GM23338 (cell line): ENCODE data around the gene CERS5. TPM values are rescaled to one million over a fixed set of nuclear protein-coding genes. Genes with fewer than 3 reads are reported as not detected.

ENCODE experiments used
- ATAC-seq: fragments of 200-7000 bp; cut with Tn5 transposase; 3 replicates; pipeline ENCODE4 v1.9.1; 2020
- DNase-seq: peaks from one replicate; pipeline ENCODE4 v3.0.0-alpha.2; 2015; ENCODE audit warnings: low spot score
- H2AFZ ChIP-seq: fragments of 200-600 bp; sonication (generic); 2 replicates; pipeline ENCODE4 v1.8.0; 2016; ENCODE audit warnings: antibody characterized with exemption, mild to moderate bottlenecking, moderate library complexity
- H3F3A ChIP-seq: fragments of 200-600 bp; sonication (generic); replicated peaks from 2 replicates; pipeline ENCODE4 v1.8.0; 2017; ENCODE audit warnings: antibody characterized with exemption, mixed run types, low read depth
- H3K27ac ChIP-seq: fragments of 200-600 bp; sonication (generic); 2 replicates; pipeline ENCODE4 v1.6.1; 2016; ENCODE audit warnings: low read depth
- H3K27me3 ChIP-seq: fragments of 200-600 bp; sonication (generic); 2 replicates; pipeline ENCODE4 v1.8.0; 2016; ENCODE audit warnings: mild to moderate bottlenecking, mixed run types, moderate library complexity; ENCODE audit not compliant: insufficient read depth
- H3K36me3 ChIP-seq: fragments of 200-600 bp; sonication (generic); 2 replicates; pipeline ENCODE4 v1.8.0; 2016; ENCODE audit warnings: mild to moderate bottlenecking; ENCODE audit not compliant: insufficient read depth
- H3K4me1 ChIP-seq: fragments of 200-600 bp; sonication (generic); 2 replicates; pipeline ENCODE4 v1.8.0; 2016; ENCODE audit warnings: mild to moderate bottlenecking, moderate library complexity; ENCODE audit not compliant: insufficient read depth
- H3K4me2 ChIP-seq: fragments of 200-600 bp; sonication (generic); 2 replicates; pipeline ENCODE4 v1.7.1; 2017; ENCODE audit warnings: mixed run types
- H3K4me3 ChIP-seq: fragments of 200-600 bp; sonication (generic); 2 replicates; pipeline ENCODE4 v1.6.1; 2016; ENCODE audit warnings: mixed run types
- H3K79me2 ChIP-seq: fragments of 200-600 bp; sonication (generic); replicated peaks from 2 replicates; pipeline ENCODE4 v1.8.0; 2017; ENCODE audit warnings: mild to moderate bottlenecking; ENCODE audit not compliant: insufficient read depth
- H3K9me2 ChIP-seq: fragments of 200-600 bp; sonication (generic); 2 replicates; pipeline ENCODE4 v1.8.0; 2017; ENCODE audit not compliant: insufficient read depth
- H4K20me1 ChIP-seq: fragments of 200-600 bp; sonication (generic); replicated peaks from 2 replicates; pipeline ENCODE4 v1.8.0; 2017; ENCODE audit warnings: mild to moderate bottlenecking; ENCODE audit not compliant: insufficient read depth
- H3K27ac Mint-ChIP-seq: 2 replicates; pipeline ENCODE4 v1.8.0; 2020; ENCODE audit warnings: inconsistent platforms, mild to moderate bottlenecking, moderate library complexity, mixed read lengths
- H3K27me3 Mint-ChIP-seq: 3 replicates; pipeline ENCODE4 v1.8.0; 2022; ENCODE audit warnings: low read depth, mild to moderate bottlenecking, moderate library complexity, mixed read lengths, inconsistent platforms; ENCODE audit not compliant: insufficient read depth, poor library complexity
- H3K36me3 Mint-ChIP-seq: 3 replicates; pipeline ENCODE4 v1.8.0; 2021; ENCODE audit warnings: low read depth, mild to moderate bottlenecking, inconsistent platforms, moderate library complexity, mixed read lengths
- H3K4me1 Mint-ChIP-seq: 3 replicates; pipeline ENCODE4 v1.8.0; 2020; ENCODE audit warnings: mild to moderate bottlenecking, inconsistent platforms, mixed read lengths
- H3K4me3 Mint-ChIP-seq: 3 replicates; pipeline ENCODE4 v1.8.0; 2021; ENCODE audit warnings: moderate library complexity, mild to moderate bottlenecking, inconsistent platforms, mixed read lengths
- H3K9me3 Mint-ChIP-seq: 3 replicates; pipeline ENCODE4 v1.8.0; 2020; ENCODE audit warnings: moderate library complexity, mild to moderate bottlenecking, inconsistent platforms, mixed read lengths
- CREB1 ChIP-seq: fragments of 250-450 bp; sonication (Bioruptor Pico); IDR thresholded peaks from 2 replicates; pipeline ENCODE4 v1.5.0; 2020; ENCODE audit warnings: low read depth, mild to moderate bottlenecking, moderate library complexity
- CTCF ChIP-seq, 2 experiments: fragments of 200-600 bp in 1 of 2; sonication (generic) in 1 of 2; conservative IDR thresholded peaks; 2 replicates each; pipeline versions ENCODE4 v1.5.1 to v1.6.1; 2016 to 2017; ENCODE audit warnings: antibody characterized with exemption in 2 of 2, low read depth in 2 of 2, mild to moderate bottlenecking in 2 of 2, moderate library complexity in 1 of 2
- EZH2 ChIP-seq: fragments of 200-600 bp; sonication (generic); IDR thresholded peaks from one replicate; pipeline ENCODE4 v1.8.0; 2017; ENCODE audit warnings: antibody characterized with exemption, mild to moderate bottlenecking, low read depth; ENCODE audit not compliant: unreplicated experiment
- EZH2phosphoT487 ChIP-seq: fragments of 200-600 bp; sonication (generic); IDR thresholded peaks from one replicate; pipeline ENCODE4 v1.8.1; 2018; ENCODE audit warnings: antibody characterized with exemption; ENCODE audit not compliant: unreplicated experiment
- JUNB ChIP-seq: IDR thresholded peaks from one replicate; pipeline ENCODE4 v1.6.1; 2016; ENCODE audit warnings: antibody characterized with exemption; ENCODE audit not compliant: unreplicated experiment
- NANOG ChIP-seq: IDR thresholded peaks from 2 replicates; pipeline ENCODE4 v1.6.1; 2016; ENCODE audit warnings: antibody characterized with exemption, borderline replicate concordance
- POLR2AphosphoS5 ChIP-seq: IDR thresholded peaks from 2 replicates; pipeline ENCODE4 v1.6.1; 2016; ENCODE audit warnings: antibody characterized with exemption, low read depth
- REST ChIP-seq: IDR thresholded peaks from one replicate; pipeline ENCODE4 v1.6.1; 2018; ENCODE audit warnings: antibody characterized with exemption; ENCODE audit not compliant: unreplicated experiment
- STAT1 ChIP-seq: IDR thresholded peaks from one replicate; pipeline ENCODE4 v1.6.1; 2016; ENCODE audit warnings: antibody characterized with exemption; ENCODE audit not compliant: unreplicated experiment
- ZNF114 ChIP-seq: fragments of 250-450 bp; sonication (Bioruptor Pico); IDR thresholded peaks from 2 replicates; pipeline ENCODE4 v1.5.0; 2020; ENCODE audit warnings: mild to moderate bottlenecking, moderate library complexity
- ZNF331 ChIP-seq: fragments of 250-450 bp; sonication (Bioruptor Pico); IDR thresholded peaks from 2 replicates; pipeline ENCODE4 v1.5.0; 2020; ENCODE audit warnings: low read depth, mild to moderate bottlenecking, moderate library complexity
- ZNF462 ChIP-seq: fragments of 250-450 bp; sonication (Bioruptor Pico); IDR thresholded peaks from 2 replicates; pipeline ENCODE4 v1.5.0; 2020; ENCODE audit warnings: mild to moderate bottlenecking, moderate library complexity
- polyA plus RNA-seq: library from polyadenylated mRNA; unstranded; fragments of >200 nt; fragmentation: Nextera tagmentation; extraction: Ambion mirVana; gene quantifications from 2 replicates; pipeline ENCODE4 v1.2.1, GENCODE V29; 2016
- total RNA-seq: library from RNA; depleted of rRNA; stranded (reverse); fragments of >200 nt; shearing (Covaris generic); gene quantifications from 2 replicates; pipeline ENCODE4 v1.2.3, GENCODE V29; 2014
- TF ChIP-seq, protein P1 (sequence below): IDR thresholded peaks from 2 replicates; pipeline ENCODE4 v1.6.1; 2016; ENCODE audit warnings: antibody characterized with exemption

CERS5 gene
- total and polyA plus RNA-seq, 2 experiments from 2014 or later, result 42.7 to 56.5 TPM

DNA sequence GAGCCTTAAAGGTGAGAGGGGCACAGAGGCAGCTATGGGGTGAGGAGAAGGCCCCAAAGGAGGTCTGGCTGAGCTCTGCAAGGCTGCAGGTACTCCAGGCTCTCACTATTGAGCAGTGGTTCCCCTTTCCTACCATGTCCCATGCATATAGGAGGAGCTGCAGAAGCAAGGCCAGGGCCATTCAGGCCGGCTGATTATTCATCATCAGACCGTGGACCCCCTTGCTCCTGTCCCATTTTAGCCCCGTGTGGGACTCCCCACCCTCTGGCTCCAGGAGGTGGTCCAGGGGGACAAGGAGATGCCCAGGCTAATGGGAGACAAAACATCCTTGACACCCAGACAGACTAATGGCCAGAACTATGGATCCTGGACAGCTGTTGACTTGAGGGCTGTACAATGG is 60.3 kb downstream of the CERS5 start:
- Mint-ChIP-seq H3K27me3 (peaks cover 7% of the 10 kb centered on the region), H3K9me3 (no peaks in the 10 kb centered on the region), H3K36me3 (0 out of 3 replicates have a peak, but pooled peaks cover 4% of the 10 kb centered on the region), H3K4me3 (no peak overlapping the region), H3K4me1 (peaks cover 41% of the 10 kb centered on the region), H3K27ac (no peak overlapping the region)
- Histone ChIP-seq H3K9me2 (no peaks in the 10 kb centered on the region), H3K4me1 (peaks cover 23% of the 10 kb centered on the region; the same call in 1 of the 2 replicates), H2AFZ (no peak overlapping the region), H3K27ac (no peak overlapping the region), H3F3A (peaks cover 13% of the 10 kb centered on the region; the same call in 1 of the 2 replicates), H3K79me2 (no peaks in the 10 kb centered on the region), H3K4me2 (no peak overlapping the region), H4K20me1 (no peaks in the 10 kb centered on the region), H3K27me3 (no peaks in the 10 kb centered on the region), H3K4me3 (no peak overlapping the region), H3K36me3 (no peaks in the 10 kb centered on the region)
- DNase-seq (no peak), ATAC-seq (no peak)
- no peak for TF ChIP-seq NANOG
- no peak for TF ChIP-seq STAT1
- TF ChIP-seq ZNF462, result no peak
- no peak for TF ChIP-seq EZH2
- TF ChIP-seq POLR2AphosphoS5, result no peak
- TF ChIP-seq REST, result no peak
- TF ChIP-seq JUNB, result no peak
- TF ChIP-seq EZH2phosphoT487, result no peak
- TF ChIP-seq CREB1 (CRISPR knock-in tag), result no peak
- no peak for TF ChIP-seq ZNF331 (CRISPR knock-in tag)
- no peak for TF ChIP-seq ZNF114 (CRISPR knock-in tag)
- TF ChIP-seq, protein P1, sequence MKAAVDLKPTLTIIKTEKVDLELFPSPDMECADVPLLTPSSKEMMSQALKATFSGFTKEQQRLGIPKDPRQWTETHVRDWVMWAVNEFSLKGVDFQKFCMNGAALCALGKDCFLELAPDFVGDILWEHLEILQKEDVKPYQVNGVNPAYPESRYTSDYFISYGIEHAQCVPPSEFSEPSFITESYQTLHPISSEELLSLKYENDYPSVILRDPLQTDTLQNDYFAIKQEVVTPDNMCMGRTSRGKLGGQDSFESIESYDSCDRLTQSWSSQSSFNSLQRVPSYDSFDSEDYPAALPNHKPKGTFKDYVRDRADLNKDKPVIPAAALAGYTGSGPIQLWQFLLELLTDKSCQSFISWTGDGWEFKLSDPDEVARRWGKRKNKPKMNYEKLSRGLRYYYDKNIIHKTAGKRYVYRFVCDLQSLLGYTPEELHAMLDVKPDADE, result no peak
- no peak for TF ChIP-seq CTCF (conservative IDR thresholded peaks at IDR 0.05; ENCODE audit: low read depth in 2 of 2)
